ENCODE results near the gene SQSTM1. TPM values are rescaled to one million over a fixed set of nuclear protein-coding genes. Genes with fewer than 3 reads are reported as not detected.

Gene SQSTM1
- total and polyA plus RNA-seq, 2 of the 8 experiments (the other 6 are each of a cell fraction or from before 2014, with no cell fraction given), result 78.6 to 110 TPM

GRCh38 chr5:179868541-179868940, 47.8 kb downstream of the SQSTM1 start (continued):
- no peak for TF ChIP-seq EGR1 (IDR thresholded peaks at IDR 0.05; ENCODE audit: borderline replicate concordance, low read depth, low read length)
- TF ChIP-seq MAFK (IDR thresholded peaks at IDR 0.05; ENCODE audit: low read depth, low read length), result no peak
- no peak for TF ChIP-seq KDM4A (IDR thresholded peaks at IDR 0.05; ENCODE audit: low read depth, low read length, severe bottlenecking)
- TF ChIP-seq TBP (IDR thresholded peaks at IDR 0.05; ENCODE audit: low read depth, low read length), result no peak
- no peak for TF ChIP-seq EP300 (IDR thresholded peaks at IDR 0.05; ENCODE audit: borderline replicate concordance in 1 of 2, low read depth in 2 of 2, low read length in 2 of 2)

All from H1 (cell line).